IPS-NIHi7 (cell line): ENCODE data around the gene SLC6A13.

Experiments
- DNase-seq: peaks from one replicate; pipeline ENCODE4 v3.0.0; 2012; ENCODE audit warnings: mixed read lengths; ENCODE audit errors: extremely low spot score

SLC6A13 gene

DNA sequence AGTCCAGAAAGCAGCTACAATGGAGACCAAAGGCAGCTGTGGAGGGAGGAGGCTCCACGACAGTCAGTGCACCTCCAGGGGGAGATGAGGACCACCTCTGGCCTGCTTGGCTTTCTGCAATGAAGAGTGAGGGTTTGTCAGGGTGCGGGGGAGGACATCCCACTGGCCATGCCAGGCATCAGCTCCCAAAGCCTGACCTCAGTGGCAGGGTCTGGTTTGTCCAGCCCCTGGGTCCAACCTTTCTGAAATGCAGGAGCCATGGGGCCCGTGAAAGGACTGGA is 83.9 kb downstream of the SLC6A13 start:
- no peak for DNase-seq

- DNase-seq, result no peak
Measured at GRCh38 chr12:177980-178828, 84.4 kb downstream of the SLC6A13 start.

DNA sequence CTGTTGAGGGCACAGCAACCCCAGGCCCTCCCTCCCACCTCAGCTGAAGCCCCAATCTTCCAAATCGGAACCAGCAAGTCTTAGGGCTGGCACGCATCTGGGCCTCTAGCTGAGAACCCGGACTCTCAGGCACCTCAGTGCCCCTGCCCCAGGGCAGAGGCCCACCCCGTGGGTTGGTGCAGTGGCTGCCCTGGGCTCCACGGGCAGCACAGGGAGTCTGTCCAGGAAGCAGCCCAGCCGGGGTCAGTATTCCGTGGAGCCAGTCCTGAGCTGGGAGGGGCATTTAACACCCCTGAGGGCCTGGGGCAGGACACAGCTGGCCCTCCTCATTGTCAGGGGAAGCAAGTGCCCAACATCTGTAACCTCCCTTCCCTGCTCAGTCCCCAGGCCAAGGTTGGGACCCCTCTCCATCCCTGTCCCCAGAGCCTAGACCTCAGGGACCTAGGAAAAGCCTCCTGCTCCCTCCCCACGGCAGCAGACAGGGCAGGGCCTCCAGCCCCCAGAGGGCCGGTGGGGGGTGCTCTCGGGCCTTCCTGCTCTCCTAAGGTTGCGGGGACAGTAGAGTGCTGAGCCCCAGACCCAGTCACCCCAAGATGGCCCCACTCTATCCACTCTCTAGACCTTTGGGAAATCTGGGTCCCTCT is 85.2 kb downstream of the SLC6A13 start:
- no peak for DNase-seq

GRCh38 chr12:176321-177181 is 86.1 kb downstream of the SLC6A13 start:
- no peak for DNase-seq

GRCh38 chr12:175759-176158 is 86.9 kb downstream of the SLC6A13 start:
- DNase-seq, result no peak

DNA sequence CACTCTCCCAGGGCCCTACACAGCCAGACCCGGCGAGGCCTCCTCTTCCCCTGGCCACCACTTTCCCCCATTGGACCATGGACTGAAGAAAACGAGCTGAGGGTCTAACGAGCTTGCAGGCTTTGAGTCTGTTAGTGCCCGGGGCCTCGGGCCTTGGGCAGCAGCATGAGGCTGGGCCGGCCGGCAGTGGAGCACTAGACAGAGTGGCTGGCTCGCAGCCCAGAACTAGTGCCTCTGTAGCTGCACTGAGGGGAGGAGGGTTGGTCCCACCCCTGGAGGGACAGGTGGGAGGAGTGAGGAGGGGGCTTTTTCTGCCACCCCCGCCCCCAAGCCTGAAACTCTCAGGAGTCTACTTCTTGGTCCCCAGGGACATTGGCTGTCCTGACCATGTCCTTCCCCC is 87.4 kb downstream of the SLC6A13 start:
- DNase-seq, result no peak

DNA sequence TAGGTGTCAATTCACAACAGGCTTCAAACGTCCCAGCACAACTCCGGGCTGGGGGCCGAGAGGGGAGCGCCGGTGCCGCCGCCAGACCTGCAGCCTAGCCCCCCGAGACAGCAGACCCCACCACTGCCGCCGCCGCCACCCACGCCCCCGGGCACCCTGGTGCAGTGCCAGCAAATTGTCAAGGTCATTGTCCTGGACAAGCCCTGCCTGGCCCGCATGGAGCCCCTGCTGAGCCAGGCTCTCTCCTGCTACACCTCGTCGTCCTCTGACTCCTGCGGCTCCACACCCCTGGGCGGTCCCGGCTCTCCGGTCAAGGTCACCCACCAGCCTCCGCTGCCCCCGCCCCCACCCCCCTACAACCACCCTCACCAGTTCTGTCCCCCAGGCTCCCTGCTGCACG is 88.0 kb downstream of the SLC6A13 start:
- DNase-seq, result no peak

- DNase-seq, result no peak
Measured at GRCh38 chr12:174124-174523, 88.5 kb downstream of the SLC6A13 start.

GRCh38 chr12:172732-173161 is 89.9 kb downstream of the SLC6A13 start:
- no peak for DNase-seq

DNA sequence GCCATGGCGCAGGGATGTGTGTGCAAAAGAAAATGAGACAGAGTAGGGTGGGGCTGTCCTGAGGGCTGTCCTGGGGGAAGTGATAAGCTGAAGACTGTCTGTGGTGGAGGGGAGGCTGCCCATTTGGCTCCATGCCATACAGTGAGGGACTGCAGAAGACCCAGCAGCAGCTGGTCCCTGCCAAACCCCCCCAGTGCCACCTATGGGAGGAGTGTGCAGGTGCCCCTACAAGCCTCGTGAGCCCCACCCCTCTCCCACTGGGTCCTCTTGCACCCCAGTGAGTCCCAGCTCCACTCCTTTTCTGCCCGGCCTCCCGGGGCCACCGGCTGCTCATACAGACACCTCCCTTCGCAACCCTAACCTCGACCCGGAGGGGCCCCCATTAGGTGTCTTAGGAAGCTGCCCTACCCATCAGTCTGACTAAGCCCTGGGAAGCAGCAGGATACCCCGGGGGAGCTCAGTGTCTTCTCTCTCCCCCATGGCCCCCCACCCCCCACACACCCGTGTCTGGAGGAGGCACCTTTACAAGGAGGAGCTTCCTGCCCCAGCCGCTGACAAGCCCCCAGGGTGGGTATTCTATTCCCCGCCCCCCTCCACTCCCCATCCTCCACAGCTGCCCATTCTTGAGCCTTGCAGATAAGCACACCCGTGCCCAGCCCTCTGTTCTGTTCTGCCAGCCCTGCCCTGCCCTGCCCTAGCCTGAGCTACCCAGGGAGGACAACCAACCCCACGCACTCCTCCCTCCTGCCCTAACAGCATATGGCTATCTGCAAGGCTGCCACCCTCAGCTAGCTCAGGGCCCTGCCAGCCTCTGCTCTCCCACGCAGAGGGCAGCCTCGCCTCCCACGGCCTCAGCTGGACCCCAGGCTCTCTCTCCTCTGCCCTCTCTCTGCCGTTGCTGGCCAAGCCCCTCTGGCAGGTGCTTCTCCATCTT is 90.6 kb downstream of the SLC6A13 start:
- no peak for DNase-seq

DNA sequence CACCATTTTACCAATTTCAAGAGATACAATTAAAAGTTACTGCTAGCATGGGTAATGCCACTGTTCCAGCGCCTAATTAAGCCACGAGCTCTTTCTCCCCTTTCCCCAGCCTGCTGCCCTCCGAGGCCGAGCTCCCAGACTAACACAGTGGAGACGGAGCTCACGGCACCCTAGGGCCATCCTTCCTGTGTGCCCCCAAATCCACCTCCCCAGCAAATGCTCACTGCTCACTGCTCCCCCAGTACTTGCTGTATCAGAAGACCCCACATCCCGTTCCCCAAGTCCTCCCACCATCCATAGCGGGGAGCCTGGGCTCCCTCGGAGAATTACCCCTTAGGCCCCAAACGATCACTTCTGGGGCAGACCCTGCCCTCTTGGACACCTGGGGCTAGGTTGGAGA is 91.4 kb downstream of the SLC6A13 start:
- DNase-seq, result no peak
